HG02852 (cell line): Measurements from ENCODE around the gene OSBPL10.
"Not testable (repeated sequence)": the region's sequence is repeated elsewhere in the genome, so short reads cannot be mapped to it uniquely, and the experiment has no call there.

Experiments used
- ATAC-seq: cut with Tn5 transposase; IDR thresholded peaks from one replicate; pipeline ENCODE4 v1.9.1; 2021; ENCODE audit warnings: mild to moderate bottlenecking, moderate library complexity; ENCODE audit not compliant: unreplicated experiment

The OSBPL10 gene

DNA sequence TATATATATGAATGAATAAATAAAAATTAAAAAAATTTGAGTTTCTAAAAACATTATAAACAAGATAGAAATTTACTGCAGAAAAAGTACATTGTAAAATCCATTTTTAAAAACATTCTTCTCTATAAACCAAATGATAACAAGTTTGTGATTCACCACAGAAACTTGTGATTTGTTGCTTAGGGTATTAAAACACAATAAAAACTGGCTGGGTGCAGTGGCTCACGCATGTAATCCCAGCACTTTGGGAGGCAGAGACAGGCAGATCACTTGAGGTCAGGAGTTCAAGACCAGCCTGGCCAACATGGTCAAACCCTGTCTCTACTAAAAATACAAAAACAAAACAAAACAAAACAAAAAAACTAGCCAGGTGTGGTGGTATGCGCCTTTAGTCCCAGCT is 197.2 kb downstream of the OSBPL10 start:
- ATAC-seq = not testable (repeated sequence)

DNA sequence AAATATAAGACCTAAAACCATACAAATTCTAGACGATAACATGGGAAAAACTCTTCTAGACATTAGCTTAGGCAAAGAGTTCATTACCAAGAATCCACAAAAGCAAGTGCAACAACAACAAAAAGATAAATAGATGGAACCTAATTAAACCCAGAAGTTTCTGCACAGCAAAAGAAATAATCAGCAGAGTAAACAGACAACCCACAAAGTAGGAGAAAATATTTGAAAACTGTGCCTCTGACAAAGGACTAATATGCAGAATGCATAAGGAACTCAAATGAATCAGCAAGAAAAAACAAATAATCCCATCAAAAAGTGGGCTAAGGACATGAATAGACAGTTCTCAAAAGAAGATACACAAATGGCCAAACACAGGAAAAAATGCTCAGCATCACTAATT is 198.8 kb downstream of the OSBPL10 start:
- not testable (repeated sequence) for ATAC-seq

DNA sequence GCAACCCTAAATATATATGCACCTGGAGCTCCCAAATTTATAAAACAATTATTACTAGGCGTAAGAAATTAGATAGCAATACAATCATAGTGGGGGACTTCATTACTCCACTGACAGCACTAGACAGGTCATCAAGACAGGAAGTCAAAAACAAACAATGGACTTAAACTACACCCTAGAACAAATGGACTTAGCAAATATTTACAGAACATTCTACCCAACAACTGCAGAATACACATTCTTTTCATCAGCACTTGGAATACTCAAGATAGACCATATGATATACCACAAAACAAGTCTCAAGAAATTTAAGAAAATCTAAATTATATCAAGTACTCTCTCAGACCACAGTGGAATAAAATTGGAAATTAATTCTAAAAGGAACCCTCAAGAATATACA is 201.5 kb downstream of the OSBPL10 start:
- no peak for ATAC-seq

DNA sequence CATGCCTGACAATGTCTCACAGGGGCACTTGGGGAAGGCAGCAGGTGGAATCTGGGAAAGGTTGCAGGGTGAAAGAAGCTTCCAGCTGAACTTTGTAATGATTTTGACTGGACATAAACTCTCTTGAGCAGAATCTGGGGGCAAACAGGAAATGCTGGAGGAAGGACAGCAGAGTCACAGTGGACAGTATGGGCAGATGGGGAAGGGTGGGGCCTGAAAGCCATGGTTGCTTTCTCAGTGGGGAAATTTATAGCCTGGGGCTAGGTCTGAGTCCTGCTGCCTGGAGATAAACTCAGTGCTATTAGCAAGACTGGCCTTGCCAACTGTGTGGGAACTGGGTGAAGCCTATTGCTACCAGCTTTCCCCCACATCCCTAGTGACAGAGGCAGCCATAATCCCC is 203.2 kb downstream of the OSBPL10 start:
- ATAC-seq = no peak

DNA sequence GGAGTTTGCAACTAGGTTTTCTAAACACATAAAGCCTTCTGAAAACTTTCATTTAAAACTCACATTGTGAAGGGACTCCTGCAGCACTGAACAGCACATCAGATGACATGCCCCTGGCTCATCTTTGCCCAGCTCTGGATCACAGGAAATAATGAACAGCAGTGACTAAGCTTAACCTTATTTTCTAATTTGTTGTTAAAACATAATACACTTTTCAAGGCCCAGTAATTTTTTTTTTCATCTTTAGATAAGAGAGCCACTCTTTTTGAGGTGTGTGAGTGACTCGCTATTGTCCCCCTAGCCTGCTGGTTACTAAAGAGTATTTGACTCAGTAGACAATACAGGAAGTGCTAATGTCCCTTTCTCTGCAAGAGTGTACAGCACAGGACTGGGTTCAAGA is 204.0 kb downstream of the OSBPL10 start:
- ATAC-seq = no peak

DNA sequence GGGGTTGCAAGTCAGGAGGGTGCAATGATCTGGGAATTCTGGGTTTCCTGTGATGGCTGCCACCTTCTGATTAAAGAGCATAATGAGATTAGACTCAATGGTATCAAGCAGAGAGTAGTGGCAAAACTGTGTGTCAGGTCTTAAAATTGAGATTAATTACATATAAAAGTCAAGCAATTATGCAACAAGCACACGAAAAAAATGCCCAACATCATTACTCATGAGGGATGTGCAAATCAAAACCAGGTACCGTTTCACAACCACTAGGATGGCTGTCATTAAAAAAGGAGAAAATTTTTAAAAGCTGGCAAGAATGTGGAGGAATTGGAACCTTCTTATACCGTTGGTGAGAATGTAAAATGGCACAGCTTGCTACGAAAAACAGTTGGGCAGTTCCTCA is 205.0 kb downstream of the OSBPL10 start:
- ATAC-seq = no peak

DNA sequence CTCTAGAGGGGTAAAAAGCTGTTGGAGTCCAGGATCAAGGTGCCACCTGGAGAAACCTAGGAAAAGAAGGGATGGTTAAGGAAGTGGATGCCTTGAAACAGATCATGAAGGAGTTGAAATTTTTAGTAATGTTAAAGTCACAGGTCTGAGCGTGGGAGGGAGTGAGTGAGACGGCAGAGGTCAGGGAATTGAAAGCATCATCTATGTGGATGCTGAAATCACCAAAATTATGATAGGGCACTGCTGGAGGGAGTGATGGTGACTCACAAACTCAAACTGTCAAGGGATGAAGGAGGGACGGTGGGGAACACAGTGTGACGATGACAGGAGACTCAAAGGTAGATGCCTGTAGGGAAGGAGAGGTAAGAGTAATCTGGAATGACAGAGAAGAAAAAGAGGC is 205.7 kb downstream of the OSBPL10 start:
- no peak for ATAC-seq

DNA sequence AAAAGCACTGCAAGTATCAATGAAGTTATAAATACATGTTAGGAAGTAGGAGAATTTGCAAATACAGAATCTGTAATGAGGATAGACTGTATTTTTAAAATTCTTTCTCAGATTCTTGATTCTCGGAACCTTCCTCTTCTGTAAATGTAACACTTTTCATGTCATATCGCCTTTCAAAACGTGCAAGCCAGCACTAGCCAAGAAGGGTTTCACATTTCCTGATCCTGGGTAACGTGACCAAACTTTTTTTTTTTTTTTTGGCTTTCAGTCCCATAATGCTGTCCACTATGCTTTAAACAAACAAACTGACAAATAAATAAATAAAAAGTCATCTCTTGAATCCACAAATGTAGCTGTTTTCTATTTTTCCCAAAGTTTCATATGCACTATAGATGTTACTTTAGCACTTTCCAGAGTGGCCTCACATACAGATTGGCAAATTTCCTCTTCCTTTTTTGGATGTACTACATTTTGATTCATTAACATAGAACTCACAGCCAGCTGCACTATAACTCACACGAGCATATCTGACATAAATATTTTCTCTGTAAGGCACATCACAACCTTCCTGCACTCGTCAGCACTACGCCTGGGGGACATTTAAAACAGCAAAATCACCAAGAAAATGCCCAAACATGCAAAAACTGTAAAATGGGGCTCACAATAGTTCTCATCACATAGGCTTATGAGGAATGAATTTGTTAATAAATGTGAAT is 208.1 kb downstream of the OSBPL10 start:
- ATAC-seq = no peak

DNA sequence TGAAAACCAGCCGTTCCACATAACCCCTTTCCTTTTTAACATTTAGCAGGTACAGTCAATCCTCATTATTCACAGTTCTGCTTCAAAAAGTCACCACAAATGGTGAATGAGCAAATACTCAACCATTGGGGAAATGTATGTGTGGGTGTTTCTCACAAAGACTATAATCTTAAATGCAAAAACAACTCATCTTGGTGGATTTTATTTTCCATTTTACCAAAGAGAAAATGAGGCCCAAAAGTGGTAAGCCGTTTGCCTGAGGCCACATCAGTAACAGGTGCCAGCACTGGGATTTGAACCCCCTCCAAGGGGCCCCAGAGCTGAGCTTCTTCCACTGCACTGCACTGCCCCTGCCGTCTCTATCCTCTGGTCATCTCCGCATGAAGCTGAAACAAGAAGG is 208.8 kb downstream of the OSBPL10 start:
- no peak for ATAC-seq

DNA sequence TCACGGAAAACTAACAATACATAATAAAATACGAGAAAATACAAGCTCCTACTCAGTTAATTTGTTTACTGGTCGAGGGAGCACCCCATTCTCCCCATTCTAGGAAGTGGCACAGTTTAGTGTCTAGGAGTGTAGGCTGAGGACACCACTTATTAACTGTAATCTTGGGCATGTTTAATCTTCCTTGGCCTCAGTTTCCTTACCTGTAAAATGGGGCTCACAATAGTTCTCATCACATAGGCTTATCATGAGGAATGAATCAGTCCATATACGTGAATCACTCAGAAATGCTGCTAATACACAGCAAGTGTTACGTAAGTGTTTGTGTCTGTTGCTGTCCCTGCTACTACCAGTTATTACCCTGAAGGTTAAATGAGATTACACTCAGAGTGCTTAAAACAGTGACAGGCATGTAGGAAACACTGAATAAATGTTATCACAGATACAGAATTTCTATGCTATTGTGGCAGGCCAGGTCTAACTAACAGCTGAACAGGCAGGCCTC is 210.2 kb downstream of the OSBPL10 start:
- ATAC-seq = no peak

DNA sequence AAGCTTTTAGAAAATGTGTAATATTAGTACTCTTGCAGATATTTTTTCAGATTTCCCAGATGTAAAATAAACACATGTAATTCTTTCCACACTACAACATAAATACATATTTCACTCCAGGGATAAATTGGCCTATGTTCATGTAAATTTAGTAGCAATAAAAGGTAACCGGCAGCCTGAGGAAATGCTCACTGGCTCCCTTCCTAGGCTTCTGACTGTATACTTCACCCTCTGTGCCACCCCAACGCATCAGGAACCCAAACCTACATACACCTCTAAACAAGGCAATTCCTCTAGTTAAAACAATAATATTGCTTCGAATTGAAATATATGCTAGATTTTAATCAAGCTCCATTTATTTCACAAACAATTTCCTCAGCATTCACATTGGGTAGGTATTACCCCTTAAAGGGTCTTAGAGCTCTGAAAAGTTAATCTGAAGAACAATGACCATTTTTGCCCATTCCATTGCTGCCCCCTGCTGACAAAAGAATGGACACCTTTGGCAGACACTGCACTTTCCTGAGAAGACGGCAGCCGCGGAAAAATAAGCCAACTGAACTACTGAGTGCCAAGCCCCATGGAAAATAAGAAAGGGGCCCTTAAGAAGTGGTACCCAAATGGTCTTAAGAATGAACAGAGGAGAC is 212.5 kb downstream of the OSBPL10 start:
- ATAC-seq = no peak

DNA sequence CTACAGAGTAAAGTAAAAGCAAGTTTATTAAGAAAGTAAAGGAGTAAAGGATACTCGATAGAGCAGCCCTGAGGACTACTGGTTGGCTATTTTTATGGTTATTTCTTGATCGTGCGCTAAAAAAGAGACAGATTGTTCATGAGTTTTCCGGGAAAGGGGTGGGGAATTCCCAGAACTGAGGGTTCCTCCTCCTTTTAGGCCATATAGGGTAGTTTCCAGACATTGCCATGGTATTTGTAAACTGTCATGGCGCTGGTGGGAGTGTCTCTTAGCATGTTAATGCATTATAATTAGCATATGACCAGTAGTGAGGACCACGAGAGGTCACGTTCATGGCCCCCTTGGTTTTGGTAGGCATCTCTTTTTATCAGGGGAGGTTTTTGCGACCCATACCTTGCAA is 213.1 kb downstream of the OSBPL10 start:
- no peak for ATAC-seq

DNA sequence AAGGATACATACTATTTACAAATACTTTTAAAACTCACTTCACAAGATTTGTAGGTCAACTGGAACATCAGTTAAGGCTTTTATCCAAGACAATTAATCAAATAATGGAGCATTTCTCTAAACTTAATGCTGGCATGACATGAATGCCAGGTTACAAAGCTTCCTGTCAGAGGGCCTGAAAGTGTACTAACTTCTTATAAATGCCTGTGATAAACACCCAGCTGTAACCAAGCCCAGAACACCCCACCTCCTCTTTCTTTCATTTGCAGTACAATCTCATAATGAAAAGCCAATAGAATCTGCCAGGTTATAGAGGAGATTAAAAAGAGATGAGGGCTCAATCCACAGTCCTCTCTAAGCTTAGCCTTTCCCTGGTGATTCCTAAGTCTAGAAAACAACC is 214.4 kb downstream of the OSBPL10 start:
- no peak for ATAC-seq

DNA sequence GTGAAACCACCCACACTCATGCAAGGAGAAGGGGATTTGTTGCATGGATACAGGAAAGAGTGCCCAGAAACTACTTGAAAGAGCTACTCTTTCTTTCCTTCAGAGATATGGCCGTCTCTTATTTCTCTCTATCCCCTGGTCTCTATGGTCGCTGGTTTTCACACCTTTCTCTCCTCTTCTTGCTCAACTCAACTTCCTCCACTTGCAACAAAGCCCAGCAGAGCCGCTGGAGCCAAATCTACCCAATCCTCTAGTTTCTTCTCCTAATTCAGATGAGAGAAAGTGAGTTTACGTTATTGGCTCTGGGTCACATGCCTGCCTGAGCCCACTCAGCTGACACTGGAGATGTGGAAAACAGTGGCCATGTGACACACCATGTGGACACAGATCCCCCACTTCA is 215.2 kb downstream of the OSBPL10 start:
- ATAC-seq = no peak

DNA sequence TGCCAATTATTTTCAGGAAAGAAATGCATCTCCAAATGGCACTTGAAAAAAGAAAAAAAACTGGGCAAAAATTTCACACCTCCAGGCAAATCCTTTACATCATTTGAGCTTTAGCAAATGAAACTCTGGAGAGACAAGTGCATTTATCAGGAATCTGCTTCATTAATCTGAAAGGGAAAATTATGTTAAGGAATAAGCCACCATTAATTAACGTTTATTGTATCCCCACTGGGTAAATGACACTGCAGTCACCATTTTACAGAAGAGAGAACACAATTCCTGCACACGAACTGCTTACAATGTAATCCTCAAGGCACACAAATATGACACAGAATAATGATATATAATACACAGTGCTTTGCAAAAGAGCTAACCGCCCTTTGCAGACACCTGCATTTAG is 217.3 kb downstream of the OSBPL10 start:
- ATAC-seq = no peak

DNA sequence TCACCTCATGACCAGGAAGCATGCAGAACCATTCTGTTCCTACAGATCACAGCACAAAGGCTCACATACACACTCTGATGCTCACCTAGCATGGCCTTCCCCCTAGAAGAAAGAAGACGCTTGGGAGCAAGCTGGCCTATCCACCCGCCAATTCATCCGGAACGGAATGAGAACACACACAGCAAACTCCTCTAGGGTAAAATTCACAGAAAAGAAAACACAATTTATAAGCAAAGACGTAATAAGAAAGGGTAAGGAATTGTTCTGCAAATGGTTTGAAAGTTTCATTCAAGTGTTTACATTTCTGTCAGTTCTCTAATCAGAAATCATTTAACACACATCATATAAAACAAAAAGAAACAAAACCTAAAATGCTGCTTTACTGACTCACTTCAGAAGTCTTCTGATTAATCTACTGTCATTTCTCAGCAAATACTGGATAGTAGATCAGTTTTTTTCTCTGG is 218.1 kb downstream of the OSBPL10 start:
- no peak for ATAC-seq

DNA sequence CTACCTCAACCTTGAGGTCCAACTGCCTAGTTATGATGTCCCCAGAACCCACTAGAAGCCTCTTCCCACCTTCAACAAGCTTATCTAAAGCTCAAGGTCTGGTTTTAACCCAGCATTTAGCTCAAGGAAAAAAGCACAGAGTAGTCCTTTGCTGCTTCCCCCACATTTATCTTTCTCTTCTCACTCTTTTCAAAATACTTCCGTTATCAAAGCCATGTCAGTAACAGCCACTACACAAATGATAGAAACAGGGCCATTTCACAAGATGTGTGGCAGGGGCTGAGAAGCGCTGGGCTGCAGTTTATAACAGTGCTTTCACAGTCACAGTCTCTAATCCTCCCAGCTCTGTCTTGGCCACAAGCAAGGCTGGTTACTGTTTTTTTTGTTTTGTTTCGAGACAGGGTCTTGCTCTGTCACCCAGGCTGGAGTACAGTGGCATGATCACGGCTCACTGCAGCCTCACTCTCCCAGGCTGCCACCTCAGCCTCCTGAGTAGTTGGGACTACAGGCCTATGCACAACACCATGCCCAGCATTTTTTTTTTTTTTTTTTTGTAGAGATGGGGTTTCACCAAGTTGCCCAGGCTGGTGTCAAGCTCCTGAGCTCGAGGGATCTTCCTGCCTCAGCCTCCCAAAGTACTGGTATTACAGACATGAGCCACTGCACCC is 218.8 kb downstream of the OSBPL10 start:
- ATAC-seq = no peak

DNA sequence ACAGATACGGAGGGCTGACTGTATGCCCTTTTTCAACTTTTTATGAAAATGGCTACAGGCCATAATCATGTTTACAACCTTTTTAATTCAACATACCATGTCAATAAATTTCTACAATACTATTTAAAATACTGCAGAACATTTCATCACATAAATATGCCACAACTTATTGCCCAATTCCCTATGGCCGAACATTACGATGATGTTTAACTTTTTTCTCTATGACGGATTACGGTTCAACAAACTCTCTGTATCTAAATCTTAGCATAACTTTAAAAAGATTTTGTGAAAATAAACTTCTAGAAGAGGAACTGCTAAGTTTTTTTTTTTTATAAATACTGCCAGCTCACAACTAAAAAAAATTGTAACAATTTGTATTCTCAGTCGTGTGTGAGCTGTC is 220.4 kb downstream of the OSBPL10 start:
- ATAC-seq = no peak

DNA sequence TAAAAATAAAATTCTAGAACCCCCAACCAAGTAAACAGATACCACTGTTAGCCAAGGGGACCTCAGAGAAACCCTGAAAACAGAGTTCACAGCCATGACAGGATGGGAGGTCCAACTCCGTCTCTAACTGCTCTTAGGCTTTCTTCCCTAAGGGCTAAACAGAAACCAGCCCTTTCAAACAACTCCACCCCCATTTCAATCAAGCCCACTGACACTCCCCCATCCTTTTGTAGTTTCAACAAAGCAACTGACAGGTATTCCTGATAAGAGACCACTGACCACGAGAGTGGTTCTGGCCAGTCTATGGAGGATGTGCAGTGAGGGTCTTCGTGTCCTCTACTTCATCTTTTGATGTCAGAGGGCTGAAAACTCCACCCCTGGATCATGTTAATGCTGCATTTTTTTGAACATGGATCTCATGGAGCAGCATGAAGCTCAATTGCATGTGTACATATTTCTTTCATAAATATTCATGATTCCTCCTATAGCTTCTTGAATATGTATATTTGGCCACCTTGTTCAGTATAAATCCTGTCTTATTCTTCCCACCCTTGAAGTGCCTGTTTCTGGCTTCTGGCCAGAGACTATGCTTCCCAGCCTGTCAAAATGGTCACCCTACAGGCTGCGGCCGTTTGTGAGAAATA is 222.6 kb downstream of the OSBPL10 start:
- ATAC-seq = no peak

DNA sequence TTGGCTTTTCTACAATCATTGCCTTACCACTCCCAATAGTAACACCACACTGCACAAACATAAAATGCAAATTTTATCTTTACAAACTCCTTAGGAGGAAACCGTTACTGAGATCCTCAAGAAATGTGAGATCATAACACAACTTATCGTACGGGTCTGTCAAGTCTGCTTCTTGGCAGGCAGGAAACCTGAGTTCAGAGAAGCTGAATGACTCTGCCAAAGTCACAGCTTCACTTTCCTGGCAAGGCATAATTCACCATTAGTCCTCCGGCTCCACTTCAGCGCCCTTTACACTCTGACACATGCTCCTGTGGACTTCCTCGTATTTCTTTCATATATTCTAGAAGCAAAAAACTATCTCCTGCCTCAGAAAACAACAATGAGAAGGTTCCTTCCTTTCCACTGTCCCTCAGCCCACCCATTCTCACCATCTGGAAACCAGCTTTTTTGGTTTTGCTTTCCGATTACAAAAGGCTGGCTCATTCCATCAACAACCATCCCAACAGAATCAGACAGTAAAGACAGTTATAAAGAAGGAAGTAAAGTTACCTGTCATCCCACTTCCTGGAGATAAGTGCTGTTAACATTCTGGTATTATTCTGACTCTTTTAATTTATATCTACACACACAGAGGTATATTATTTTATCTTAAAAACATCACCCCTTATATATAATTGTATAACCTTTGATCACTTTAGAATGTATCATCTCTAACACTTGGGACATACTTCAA is 225.0 kb downstream of the OSBPL10 start:
- no peak for ATAC-seq
